ENCODE data around the gene SYNE3.

The SYNE3 gene

DNA sequence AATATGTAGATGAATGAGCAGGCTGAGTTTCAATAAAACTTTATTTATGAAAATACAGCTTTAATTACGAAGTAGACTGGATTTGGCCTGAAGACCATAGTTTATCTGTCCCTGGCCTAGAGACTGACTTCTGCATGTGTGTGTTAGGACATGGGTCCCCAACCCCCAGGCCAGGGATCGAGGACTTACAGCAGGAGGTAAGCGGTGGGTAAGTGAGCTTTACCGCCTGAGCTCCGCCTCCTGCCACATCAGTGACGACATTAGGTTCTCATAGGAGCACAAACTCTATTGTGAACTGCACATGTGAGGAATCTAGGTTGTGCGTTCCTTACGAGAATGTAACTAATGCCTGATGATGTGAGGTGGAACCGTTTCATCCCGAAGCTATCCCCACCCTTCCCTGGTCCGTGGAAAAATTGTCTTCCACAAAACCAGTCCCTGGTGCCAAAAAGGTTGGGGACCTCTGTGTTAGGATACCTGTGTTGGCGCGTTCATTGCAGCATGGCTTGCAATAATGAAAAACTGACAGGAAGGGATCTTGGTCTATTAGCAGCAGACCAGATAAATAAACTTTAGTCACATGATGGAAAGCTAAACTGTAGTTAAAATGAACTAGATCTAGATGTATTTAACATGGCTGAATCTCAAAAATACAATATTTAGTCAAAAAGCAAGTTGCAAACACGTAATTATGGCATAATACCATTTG lies 22.5 kb upstream of the SYNE3 start:
- DNase-seq: no peak

DNA sequence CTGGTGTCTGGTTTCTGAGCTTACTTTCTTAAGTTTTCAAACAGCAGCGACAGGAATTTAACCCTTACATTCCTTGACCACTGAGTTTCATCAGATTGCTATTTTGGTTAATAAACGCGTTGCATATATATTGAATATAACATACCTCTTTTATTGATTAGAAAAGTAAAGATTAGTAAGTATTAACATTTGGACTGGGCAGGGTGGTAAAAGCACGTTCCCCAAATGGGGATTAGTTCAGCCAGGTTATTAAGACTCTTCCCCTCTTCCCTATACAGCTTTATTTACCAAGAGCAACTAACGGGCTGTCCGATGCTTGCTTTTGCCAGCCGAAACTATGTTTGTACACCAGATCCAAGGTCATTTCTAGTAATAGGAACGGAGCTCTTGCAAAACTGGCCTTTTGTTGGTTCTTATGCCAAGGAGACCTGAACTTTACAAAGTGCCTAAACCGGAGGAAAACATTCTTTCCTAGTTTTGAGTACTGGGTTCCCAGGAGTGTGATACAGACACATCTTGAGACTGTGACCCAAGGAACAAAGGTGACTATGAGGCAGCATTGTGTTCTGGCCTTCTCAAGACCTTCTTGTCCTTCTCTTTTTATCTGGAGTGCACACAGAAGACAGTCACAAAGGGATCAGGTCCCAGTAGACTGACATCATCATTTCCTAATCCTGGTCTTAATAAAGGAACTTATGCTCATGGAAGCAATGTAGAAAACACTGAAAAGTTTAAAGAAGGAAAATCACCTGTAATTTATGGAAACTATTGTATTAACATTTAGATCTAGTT lies 21.0 kb upstream of the SYNE3 start:
- DNase-seq: no peak

DNA sequence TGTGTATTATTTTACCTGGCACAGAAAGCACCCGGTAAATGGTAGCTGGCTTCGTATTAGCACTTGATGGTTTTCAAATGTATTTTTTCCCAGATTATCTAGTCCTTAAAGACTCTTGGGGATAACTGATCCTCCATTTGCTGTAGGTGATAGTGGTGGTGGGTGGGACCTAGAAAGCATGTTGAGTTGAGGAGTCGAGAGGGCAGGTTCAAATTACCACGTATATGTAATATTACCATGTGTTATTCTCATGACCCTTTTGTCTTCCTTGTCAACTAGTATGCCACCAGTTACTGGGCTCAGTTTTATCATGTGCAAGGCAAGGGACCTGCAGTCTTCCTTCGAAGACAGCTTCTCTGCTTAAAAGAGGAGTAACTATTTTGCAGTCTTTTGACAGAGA lies 20.2 kb upstream of the SYNE3 start:
- DNase-seq: no peak

DNA sequence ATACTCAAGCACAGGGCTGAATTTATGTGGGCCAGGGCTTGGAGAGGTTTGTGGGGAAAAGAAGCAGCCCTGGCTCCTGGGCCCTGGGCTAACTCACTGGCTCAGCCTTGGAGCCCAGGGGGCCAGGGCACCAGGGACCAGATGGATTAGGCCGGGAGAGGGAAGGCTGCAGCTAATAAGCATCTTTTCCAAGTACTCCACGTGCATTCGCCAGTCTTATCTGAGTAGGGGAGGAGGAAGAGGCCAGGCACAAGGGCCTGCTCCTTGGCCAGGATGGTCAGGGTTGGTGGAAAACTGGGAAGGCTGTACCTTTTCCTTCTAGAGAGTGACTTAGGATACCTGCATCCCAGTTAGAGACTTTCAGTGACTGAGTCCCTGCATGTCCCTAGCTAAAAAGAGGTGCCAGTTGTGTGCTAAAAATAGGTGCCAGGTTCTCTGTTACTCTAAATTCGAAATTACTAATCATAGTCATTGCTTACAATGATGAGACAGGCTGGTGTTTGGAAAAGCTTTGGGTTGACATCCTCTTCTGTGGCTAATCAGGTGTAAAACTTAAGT lies 19.7 kb upstream of the SYNE3 start:
- DNase-seq: no peak

DNA sequence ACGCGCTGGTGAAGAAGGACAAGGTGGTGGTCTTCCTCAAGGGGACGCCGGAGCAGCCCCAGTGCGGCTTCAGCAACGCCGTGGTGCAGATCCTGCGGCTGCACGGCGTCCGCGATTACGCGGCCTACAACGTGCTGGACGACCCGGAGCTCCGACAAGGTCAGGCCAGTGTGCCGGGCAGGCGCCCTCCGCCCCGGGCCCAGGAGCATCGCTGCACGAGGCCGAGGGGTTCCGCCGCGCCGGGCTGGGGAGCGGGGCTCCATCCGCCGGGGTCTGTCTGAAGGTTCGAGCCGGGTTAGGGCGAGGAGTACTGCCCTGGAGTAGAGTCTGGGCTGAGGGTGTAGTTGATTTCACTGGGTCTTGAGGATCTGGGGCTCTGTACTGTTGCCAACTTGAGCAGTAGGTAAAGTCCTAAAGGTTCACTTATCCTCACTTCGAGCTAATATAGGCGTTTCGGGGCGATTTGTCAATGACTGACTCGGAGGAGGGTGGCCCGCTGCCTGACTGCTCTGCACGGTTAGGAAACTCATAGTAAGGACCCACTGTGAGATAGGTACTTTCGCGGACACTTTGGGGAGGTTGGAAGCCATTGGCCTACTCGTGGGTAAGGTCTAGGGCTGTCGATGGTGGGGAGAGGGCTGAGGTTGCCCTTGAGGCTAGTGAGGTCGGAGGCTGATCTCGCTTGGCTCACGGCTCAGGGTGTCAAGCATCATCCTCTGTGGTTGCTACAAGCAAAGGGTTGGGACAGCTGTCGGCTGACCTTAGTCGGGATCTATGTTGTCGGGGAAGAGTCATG lies 19.0 kb upstream of the SYNE3 start:
- peak; percentile 24 for DNase-seq

DNA sequence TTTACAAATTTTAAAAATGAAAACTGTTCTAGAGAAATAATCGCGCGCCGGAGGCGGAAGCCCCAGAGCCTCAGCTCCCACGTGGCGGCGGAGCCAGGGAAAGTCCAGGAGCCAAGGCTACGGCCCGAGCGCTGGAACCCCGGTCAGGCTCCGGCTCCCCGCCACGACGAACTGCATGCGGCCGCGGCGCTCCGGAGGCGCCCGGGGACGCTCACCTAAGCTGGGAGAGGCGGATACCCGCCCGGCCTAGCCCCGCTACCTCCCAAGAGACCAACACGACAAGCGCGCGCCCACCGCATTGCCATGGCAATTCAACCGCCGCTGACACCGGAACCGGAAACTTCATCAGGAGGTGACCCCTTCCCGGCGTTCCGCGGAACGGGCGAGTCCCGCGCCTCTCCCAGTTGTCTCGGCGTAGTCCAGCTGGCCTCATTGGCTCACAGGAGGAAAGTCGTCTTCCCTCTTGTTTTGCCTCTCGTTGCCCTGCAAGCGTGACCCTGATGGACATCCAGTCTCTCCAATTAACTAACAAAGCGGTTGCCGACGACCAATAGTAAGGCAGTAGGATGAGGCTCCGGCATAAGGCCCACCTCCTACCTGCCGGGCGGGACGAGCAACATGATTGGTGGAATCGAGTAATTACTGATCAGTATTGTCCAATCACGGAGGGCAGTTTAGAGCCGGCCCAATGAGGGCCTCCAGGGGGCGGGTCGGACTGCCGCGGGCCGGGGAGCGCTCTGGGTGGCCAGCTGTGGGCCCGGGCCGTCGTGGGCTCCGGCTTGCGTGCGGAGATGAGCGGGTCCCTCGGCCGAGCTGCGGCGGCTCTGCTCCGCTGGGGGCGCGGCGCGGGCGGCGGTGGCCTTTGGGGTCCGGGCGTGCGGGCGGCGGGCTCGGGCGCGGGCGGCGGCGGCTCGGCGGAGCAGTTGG lies 18.1 kb upstream of the SYNE3 start, which contains the start of gene GLRX5:
Gene GLRX5, plus strand, starts transcription at position 752 of the 927 bp plus-strand sequence. Its CDS starts 40 bp downstream, at position 792.
- peak; percentile 100 for DNase-seq

DNA sequence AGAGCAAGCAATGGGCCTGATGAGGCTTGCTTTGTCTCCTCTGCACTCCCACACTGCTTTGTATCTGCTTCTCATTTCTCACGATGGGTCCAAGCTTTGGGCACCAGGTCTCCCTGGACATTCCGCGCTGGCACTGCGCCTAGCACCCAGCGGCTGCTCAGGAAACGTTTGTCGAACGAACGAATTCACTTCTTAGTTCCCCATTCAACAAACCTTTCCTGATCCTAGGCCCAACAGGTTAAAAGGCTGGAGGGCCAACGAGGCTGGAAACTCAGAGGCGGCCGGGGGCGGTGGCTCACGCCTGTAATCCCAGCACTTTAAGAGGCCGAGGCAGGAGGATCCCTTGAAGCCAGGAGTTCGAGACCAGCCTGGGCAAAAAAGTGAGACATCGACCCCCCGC lies 17.4 kb upstream of the SYNE3 start:
- no peak for DNase-seq

DNA sequence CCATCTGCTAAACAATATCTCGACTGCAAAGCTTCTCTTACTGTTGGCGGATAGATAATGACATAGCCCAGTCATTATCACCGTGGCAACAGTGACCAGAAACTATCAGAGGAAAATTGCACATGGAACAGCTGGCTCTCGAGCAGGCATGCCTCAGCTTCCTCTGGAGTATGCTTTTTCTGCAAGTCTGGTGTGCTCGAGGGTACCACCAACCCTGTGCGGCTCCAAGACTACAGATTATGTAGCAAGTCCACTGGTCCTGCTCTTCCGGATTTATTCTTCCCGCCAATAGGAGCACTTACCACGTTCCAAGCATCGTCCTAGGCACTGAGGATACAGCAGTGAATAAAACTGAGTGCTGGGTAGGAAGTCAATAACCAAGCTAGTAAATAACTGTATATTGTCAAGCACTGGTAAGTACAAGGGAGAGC lies 17.0 kb upstream of the SYNE3 start:
- DNase-seq: peak; percentile 84

DNA sequence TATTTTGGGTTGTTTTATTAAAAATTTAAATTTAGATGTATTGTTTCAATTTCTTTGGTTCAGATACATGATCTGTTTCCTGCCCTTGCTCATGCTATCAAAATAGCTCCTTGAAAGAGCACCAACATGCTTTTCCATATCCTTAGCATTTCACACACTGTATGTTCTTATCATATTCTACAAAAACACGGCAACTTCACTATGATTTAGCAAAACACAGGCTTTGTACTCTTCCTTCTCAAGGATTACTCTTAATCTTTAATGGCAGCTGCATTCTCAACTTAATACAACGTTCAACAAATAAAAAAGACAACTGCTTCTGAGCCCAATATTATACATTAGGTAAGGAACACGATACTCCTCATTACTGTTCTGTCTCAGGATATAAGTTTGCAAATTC lies 15.5 kb upstream of the SYNE3 start:
- DNase-seq: no peak

DNA sequence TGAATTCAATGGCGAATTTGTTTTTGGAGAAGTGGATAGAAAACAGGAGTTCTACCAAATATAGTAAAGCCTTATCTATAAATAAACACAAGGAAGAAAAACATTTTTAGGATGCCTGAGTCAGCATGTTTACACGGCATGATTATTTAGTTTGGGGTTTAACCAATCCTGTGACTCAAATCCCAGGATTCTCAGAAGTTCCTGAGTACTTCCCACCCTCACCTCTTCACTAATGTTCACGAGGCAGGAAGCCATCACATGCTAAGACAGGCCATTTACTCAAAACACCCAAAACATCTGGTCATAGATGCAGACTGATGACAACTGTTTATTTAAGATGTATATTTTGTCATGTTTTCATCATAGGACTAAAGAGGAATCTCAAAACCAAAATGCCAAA lies 15.0 kb upstream of the SYNE3 start:
- DNase-seq: no peak

DNA sequence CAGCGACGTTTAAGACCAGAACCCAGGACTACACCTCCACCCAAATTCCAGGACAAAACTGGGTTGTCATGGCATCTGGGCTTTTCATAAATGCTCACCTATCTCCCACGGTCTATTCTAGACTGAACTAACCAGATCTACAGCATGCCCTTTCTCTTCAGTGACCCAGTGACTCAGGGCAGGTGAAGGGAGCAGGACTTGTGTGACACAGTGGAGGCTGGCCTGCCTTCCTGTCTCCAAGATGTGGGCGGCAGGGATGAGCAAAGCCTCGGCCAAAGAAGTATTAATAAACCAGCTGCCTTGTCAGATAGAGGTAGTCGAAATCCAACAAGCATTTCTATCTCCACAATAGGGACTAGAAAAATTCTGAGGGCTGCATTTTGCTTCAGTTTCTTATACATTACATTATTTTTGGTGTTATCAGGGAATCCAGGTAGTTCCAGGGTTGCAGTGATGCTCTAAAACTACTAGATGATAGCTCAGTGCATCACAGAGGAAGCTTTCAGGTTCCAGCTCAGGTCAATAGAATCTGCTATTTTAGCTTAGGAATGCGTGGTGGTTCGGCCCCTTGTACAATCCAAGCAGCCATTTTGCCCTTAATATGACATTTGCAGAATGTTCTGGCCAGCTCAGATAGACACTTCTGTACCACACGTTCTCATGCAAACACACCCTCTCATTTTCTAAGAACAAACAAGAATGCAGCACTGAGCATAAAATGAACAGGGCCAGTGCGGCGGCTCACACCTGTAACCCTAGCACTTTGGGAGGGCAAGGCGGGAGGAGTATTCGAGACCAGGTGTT lies 14.2 kb upstream of the SYNE3 start:
- DNase-seq: no peak

DNA sequence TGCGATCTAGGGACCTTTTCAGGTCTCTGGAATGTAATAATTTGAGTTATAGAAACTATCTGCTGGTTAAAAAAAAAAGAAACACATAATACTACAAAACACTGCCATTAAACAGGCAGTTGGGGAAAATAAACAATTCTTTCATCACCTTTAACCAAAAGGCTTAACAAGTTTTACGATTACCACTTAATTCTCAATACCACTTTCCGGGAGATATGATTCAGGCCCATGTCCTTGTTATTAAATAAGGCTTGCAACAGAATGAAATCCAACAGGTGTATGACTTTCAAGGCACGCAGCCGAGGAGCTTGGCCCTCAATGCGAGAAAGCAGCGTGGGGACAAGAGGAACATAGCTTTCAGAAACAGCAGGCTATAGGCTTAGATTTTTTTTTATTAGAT lies 12.8 kb upstream of the SYNE3 start:
- DNase-seq: no peak

DNA sequence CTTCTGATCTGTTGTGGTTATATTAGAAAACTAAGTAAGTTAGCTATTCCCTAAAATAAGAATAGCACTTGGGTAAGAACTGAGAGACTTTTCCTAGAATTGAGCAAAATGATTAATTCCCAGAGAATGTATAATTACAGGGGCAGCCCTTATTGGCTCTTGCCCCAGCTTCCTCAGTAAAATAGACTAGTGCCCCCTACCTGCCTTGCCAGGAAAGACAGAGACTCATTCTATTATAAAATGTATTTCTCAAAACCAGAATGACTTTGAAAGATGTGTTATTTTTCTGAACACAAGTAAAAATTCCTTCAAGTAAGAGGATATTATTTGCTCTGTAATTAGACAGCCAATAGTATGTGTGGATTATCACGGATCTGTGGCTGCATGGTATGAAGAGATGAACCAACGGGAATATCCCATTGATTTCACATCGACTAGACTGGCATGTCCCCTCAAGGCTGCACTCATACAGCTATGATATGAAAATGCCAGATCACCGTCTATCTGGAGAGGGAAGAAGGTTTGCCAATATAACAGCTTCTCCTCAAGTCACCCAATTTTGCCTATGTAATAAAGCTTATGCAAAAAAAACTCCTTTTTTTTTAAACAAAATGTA lies 11.0 kb upstream of the SYNE3 start:
- peak; percentile 33 for DNase-seq

DNA sequence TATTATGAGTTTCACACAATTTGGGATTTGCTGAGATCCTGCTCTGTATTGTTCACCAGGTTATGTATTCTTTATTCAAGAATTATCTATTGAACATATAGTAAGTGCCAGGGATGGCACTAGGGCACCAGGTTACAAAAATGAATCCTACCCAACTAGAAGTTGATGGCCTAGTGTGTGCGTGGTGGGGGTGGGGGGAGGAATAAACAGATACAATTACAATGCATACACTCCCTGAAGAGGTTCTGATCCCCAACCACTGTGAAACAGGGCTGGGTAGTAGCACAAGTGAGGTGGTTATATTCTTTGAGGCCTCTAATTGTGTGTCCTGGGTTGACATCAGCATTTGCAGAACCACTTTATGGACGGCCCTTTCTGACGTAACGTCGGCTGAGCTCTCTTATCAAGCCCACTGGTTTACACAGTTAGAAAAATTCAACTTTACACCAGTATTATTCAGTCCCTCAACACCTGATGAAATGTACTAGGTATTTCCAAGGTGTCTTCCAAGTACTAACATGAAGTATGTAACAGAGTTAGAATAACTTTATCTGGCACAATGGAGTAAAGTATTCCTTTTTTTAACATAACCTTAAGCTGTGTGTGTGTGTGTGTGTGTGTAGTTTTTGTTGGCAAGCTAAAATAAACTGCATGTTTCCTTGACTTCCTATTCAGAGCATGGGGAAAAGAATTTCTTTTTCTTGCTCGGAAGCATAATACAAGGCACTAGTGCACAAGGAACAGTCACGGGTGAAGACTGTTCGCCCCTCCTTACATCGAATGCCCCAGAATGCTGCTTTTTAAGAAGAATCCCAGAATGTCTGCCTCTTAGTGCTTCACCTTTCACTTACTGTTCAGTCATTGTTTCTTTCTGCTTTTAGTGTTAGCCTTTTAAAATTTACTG lies 10.3 kb upstream of the SYNE3 start:
- DNase-seq: no peak

DNA sequence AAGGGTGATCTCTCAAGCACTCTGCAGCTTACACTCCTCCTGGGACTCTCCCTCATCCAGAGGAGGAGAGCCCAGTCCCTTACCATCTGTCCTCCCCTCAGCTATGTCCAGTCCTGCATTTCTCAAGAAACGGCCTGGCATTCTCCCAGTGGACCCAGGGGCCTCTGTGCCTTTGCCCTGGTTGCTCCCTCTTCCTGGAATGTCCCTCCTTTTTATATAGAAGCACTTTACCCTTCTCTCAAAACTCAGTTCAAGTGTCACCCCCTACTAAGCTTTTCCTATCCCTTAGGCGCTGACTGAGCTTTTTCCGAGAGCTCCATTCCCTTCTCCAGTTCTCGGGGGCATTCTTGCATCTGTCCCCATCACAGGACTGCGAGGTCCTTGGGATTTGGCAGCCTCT lies 9.5 kb upstream of the SYNE3 start:
- DNase-seq: no peak

DNA sequence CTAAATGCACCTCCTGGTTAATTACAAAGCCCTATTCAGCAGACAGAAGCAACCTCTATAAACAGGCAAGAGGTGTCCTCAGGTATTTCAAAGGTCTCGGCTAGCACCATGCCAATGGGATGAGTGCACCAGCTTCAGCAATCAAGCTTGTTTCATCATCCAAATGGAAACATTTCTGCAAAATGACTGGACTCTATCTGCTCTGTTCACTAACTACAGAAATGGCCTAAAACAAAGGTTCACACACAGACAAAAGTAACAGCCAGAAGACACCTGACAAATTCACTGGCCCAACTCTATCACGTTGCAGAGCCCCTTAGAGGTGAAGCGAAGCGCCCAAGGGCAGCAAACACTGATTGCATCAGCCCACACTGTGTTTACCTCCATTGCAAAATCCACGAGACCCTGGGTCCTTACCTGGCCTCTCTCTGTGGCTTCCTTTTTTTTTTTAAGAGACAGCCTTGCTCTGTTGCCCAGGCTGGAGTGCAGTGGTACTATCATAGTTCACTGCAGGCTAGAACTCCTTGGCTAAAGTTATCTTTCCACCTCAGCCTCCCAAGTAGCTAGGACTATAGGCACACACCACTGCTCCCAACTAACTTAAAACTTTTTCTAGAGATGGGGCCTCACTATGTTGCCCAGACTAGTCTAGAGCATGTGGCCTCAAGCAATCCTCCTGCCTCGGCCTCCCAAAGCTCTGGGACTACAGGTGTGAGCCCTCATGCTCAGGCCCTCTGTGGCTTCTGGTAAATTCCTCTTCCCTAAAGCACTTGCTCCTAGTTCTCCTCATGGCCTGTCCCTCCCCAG lies 8.5 kb upstream of the SYNE3 start:
- no peak for DNase-seq

DNA sequence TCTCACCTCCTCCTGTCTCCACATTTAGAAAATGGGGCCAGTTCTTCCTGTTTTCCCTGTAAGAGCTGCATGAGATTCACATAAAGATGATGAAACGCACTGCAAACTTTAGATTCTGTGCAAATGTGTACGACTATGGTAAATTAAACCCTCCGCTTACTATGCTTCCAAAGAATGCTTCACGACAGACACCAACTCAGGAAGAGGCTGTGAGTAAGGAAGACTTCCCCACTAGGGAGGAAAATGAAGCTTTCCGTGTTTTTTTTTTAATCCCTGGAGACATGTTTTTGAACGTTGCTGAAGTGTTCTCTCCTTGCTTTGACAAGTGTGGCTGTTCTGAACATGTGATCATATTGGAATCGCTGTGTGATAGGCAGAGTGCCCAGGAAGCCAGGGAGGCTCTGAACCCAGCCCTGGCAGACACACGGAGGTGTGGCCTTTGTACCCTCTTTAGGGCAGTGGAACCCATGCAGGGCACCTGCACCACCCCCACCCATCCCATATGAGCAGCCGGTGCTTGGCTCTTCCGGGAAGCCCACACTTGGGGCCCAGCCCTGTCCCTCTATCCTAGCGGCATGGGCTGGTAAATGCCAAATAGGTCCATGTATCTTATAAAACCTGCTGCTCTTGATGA lies 7.5 kb upstream of the SYNE3 start:
- peak; percentile 84 for DNase-seq
